ENCODE results near the gene ZNF581. TPM values are rescaled to one million over a fixed set of nuclear protein-coding genes. Genes with fewer than 3 reads are reported as not detected.

The ZNF581 gene
- total RNA-seq, 1 donor from 2014 or later, result 36.9 TPM

GRCh38 chr19:55646889-55647731, 3.7 kb downstream of the ZNF581 start:
- H3K27me3 ChIP-seq (ENCODE audit: control insufficient read depth, insufficient read depth, low read length), result no peaks in the 10 kb centered on the region
- TF ChIP-seq, protein P1, sequence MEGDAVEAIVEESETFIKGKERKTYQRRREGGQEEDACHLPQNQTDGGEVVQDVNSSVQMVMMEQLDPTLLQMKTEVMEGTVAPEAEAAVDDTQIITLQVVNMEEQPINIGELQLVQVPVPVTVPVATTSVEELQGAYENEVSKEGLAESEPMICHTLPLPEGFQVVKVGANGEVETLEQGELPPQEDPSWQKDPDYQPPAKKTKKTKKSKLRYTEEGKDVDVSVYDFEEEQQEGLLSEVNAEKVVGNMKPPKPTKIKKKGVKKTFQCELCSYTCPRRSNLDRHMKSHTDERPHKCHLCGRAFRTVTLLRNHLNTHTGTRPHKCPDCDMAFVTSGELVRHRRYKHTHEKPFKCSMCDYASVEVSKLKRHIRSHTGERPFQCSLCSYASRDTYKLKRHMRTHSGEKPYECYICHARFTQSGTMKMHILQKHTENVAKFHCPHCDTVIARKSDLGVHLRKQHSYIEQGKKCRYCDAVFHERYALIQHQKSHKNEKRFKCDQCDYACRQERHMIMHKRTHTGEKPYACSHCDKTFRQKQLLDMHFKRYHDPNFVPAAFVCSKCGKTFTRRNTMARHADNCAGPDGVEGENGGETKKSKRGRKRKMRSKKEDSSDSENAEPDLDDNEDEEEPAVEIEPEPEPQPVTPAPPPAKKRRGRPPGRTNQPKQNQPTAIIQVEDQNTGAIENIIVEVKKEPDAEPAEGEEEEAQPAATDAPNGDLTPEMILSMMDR (IDR thresholded peaks at IDR 0.05; ENCODE audit: insufficient read depth, low read length, poor library complexity, severe bottlenecking), result no peak

DNA sequence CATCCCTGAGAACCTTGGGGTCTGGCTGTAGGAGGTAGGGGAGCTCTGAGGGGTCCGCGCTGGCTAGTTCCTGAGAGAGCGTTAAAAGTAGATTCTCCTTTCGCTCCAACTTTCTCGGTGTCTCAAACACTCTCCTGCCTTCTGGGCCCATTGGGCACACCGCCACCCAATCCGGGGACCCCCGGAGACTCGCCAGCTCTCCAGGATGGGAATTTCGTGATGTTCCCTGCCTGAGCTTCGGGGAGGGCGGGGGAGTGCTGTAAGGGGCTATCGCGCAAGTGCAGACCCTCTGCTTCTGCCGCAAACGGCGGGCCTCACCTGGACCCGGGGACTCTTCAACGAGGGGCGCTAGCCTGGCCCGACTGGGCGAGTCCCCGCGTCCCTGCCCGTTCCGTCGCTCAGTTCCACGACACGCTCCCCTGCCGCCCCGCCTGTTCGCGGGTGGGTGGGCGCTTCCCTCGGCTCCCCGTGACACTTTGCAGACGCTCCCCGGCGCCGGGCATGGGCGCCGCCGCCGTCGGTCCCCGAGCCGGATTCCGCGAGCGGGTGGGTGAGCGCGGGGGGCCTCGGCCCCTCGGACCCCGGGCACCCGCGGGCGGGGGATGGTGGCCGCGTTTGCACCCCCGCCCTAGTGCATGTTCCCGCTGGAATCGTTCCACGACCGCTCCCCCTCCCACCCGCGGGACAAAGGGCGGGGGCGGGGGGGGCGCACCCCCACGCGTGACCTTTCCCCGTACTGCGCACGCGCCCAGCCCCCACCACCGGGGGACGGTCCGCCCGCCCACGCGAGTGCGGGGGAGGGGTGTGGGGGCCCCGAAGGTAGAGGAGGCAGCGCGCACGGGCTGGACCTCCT, 4.5 kb downstream of the ZNF581 start, which contains the start of gene CCDC106:
Gene CCDC106 (plus strand): TSS at position 481 of the 853 bp plus-strand sequence. CDS start 835 bp downstream, outside the sequence.
- Histone ChIP-seq H3K27me3 (ENCODE audit: control insufficient read depth, insufficient read depth, low read length) (no peaks in the 10 kb centered on the region), H3K4me3 (ENCODE audit: low read depth, low read length) (peak within 1 kb of the TSS; percentile 79), H3K36me3 (ENCODE audit: control insufficient read depth, insufficient read depth, low read length) (peaks cover 4% of the 10 kb centered on the region)
- TF ChIP-seq, protein P1 (IDR thresholded peaks at IDR 0.05; ENCODE audit: insufficient read depth, low read length, poor library complexity, severe bottlenecking), result no peak
- DNase-seq (ENCODE audit: low read depth), result no peak

More at GRCh38 chr19:55646889-55647731, 3.7 kb downstream of the ZNF581 start:
- Histone ChIP-seq H3K4me3 (ENCODE audit: low read depth, low read length) (peak overlapping the region; percentile 79), H3K36me3 (ENCODE audit: control insufficient read depth, insufficient read depth, low read length) (peaks cover 4% of the 10 kb centered on the region)
- DNase-seq (ENCODE audit: low read depth), result no peak

DNA sequence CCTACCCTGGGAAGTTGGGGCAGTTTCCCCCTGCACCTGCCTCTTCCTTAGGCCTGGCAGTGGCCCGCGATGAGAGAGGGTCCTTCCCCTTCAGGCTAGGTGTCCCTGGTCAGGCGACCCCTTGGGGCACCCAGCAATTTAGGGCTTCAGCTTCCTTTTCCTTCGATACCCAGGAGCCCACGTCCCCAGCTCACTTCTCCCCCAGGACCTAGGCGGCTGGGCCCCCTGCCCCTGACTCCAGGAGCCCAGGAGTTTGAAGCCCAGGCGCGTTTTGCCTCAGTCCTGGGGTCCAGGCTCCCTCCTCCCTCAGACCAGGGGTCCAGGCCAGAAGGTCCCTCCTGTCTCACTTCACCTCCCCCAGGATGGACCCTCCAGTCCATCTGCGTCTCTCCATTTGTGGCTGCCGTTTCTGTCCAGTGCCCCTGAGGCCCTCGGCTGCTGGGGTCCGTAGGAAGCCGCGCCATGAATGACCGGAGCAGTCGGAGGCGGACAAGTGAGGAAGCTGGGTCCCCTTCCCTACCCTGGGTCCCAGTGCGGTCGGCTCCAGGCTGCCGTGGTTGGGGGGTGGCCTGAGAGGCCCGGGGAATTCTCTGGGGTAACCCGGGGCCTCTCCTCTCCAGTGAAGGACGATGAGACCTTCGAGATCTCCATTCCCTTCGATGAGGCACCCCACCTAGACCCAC, 5.3 kb downstream of the ZNF581 start:
- peak overlapping the region; percentile 79 for H3K4me3 ChIP-seq (ENCODE audit: low read depth, low read length)
- H3K27me3 ChIP-seq (ENCODE audit: control insufficient read depth, insufficient read depth, low read length), result no peaks in the 10 kb centered on the region
- DNase-seq (ENCODE audit: low read depth), result no peak
- TF ChIP-seq, protein P1 (IDR thresholded peaks at IDR 0.05; ENCODE audit: insufficient read depth, low read length, poor library complexity, severe bottlenecking), result no peak
- H3K36me3 ChIP-seq (ENCODE audit: control insufficient read depth, insufficient read depth, low read length), result peaks cover 4% of the 10 kb centered on the region

DNA sequence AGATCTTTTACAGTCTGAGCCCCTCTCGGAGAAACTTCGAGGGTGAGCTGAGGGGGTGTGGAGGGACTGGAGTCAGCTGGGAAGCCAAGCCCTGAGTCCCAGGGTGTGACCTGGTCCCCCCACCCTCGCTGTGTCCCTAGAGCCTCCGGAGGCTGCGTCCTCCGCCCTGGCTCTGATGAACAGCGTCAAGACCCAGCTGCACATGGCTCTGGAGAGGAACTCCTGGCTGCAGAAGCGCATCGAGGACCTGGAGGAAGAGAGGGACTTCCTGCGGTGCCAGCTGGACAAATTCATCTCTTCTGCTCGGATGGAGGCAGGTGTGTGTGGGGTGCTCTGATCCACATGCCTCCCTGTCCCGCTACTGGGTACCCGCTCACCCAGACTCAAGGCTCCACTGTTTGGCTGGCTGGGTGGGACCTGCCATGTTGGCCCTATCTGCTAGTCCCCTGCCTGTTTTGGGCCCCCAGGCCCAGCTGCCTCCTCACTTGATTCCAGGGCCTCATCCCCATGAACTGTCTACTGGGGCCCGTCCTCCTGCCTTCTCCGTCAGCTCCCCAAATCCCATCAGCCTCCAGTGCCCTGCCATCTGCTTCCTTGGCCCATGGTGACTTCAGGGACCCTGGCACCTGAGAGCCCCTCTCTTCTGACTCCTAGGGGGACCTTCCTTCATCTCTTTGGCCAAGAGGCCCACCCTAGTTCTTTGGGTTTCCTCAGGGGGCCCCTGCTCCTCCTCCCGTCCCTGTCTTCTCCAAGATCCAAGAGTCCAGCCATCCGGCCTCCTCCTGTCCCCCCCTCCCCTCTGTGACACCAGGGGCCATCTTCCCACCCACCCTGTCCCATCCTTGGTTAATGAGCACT, 6.0 kb downstream of the ZNF581 start:
- DNase-seq (ENCODE audit: low read depth), result no peak
- peaks cover 4% of the 10 kb centered on the region for H3K36me3 ChIP-seq (ENCODE audit: control insufficient read depth, insufficient read depth, low read length)
- no peaks in the 10 kb centered on the region for H3K27me3 ChIP-seq (ENCODE audit: control insufficient read depth, insufficient read depth, low read length)
- no peak overlapping the region for H3K4me3 ChIP-seq (ENCODE audit: low read depth, low read length)
- TF ChIP-seq, protein P1 (IDR thresholded peaks at IDR 0.05; ENCODE audit: insufficient read depth, low read length, poor library complexity, severe bottlenecking), result no peak

- Histone ChIP-seq H3K36me3 (ENCODE audit: control insufficient read depth, insufficient read depth, low read length) (peaks cover 4% of the 10 kb centered on the region), H3K4me3 (ENCODE audit: low read depth, low read length) (no peak overlapping the region), H3K27me3 (ENCODE audit: control insufficient read depth, insufficient read depth, low read length) (no peaks in the 10 kb centered on the region)
- DNase-seq (ENCODE audit: low read depth), result no peak
- TF ChIP-seq, protein P1 (IDR thresholded peaks at IDR 0.05; ENCODE audit: insufficient read depth, low read length, poor library complexity, severe bottlenecking), result no peak
Observed at GRCh38 chr19:55650126-55650557, 6.7 kb downstream of the ZNF581 start.

Data from kidney epithelial cell (primary cell).